Mesothelial cell of epicardium (in vitro differentiated cells): Measurements from ENCODE around the gene PPP3CA. TPM values are rescaled to one million over a fixed set of nuclear protein-coding genes. Genes with fewer than 3 reads are reported as not detected.

Source experiments
- DNase-seq, 2 experiments: peaks; one replicate each; pipeline ENCODE4 v3.0.0; 2021; ENCODE audit warnings: low spot score in 2 of 2; ENCODE audit not compliant: unreplicated experiment in 2 of 2
- H3K27ac Mint-ChIP-seq: 2 replicates; pipeline ENCODE4 v1.8.0; 2021; ENCODE audit warnings: mixed read lengths
- H3K27me3 Mint-ChIP-seq: 2 replicates; pipeline ENCODE4 v1.8.0; 2021; ENCODE audit warnings: low read depth, mixed read lengths
- H3K36me3 Mint-ChIP-seq: 2 replicates; pipeline ENCODE4 v1.8.0; 2021; ENCODE audit warnings: mixed read lengths
- H3K4me1 Mint-ChIP-seq: 2 replicates; pipeline ENCODE4 v1.8.0; 2021; ENCODE audit warnings: mixed read lengths
- H3K4me3 Mint-ChIP-seq: 2 replicates; pipeline ENCODE4 v1.8.0; 2021; ENCODE audit warnings: mild to moderate bottlenecking, moderate library complexity, mixed read lengths
- H3K9me3 Mint-ChIP-seq: 2 replicates; pipeline ENCODE4 v1.8.0; 2021; ENCODE audit warnings: mixed read lengths
- total RNA-seq: library from RNA; stranded (reverse); gene quantifications from 3 replicates; pipeline ENCODE4 v1.2.1, GENCODE V29; 2021
- TF ChIP-seq, protein P1 (sequence below): fragments of 200-600 bp; sonication (generic); IDR thresholded peaks from one replicate; pipeline ENCODE4 v1.5.0; 2021; ENCODE audit warnings: antibody characterized with exemption; ENCODE audit not compliant: unreplicated experiment

The PPP3CA gene
- total RNA-seq, 1 donor from 2014 or later = 23.5 TPM

GRCh38 chr4:101031971-101032370, 315.4 kb downstream of the PPP3CA start:
- peaks cover 20% of the 10 kb centered on the region for H3K4me1 Mint-ChIP-seq
- H3K27me3 Mint-ChIP-seq = no peaks in the 10 kb centered on the region
- TF ChIP-seq, protein P1, sequence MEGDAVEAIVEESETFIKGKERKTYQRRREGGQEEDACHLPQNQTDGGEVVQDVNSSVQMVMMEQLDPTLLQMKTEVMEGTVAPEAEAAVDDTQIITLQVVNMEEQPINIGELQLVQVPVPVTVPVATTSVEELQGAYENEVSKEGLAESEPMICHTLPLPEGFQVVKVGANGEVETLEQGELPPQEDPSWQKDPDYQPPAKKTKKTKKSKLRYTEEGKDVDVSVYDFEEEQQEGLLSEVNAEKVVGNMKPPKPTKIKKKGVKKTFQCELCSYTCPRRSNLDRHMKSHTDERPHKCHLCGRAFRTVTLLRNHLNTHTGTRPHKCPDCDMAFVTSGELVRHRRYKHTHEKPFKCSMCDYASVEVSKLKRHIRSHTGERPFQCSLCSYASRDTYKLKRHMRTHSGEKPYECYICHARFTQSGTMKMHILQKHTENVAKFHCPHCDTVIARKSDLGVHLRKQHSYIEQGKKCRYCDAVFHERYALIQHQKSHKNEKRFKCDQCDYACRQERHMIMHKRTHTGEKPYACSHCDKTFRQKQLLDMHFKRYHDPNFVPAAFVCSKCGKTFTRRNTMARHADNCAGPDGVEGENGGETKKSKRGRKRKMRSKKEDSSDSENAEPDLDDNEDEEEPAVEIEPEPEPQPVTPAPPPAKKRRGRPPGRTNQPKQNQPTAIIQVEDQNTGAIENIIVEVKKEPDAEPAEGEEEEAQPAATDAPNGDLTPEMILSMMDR = no peak
- DNase-seq = no peak
- H3K27ac Mint-ChIP-seq = no peak overlapping the region
- peaks cover 4% of the 10 kb centered on the region for H3K36me3 Mint-ChIP-seq
- H3K9me3 Mint-ChIP-seq = no peaks in the 10 kb centered on the region
- no peak overlapping the region for H3K4me3 Mint-ChIP-seq

DNA sequence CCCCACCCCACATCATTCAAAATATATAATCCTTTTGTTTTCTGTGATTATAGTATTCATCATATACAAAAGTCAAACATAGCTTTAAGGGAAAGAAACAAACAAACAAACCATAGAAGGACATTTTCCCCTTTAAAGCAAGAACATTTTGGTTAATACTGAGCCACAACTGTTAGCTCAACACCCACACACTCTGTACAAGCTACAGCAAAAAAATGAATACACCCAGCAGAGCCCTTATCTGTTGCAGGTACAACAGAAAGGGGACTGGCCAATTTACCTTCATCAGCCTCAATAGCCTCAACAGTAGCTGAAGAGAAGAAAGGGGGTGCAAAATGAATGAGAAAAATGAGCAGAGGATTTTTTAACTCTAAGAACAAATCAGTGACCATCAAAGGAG, 318.4 kb downstream of the PPP3CA start:
- no peak overlapping the region for H3K4me3 Mint-ChIP-seq
- H3K9me3 Mint-ChIP-seq = no peaks in the 10 kb centered on the region
- H3K36me3 Mint-ChIP-seq = peaks cover 3% of the 10 kb centered on the region
- H3K27ac Mint-ChIP-seq = no peak overlapping the region
- H3K27me3 Mint-ChIP-seq = no peaks in the 10 kb centered on the region
- DNase-seq = no peak
- TF ChIP-seq, protein P1 = no peak
- H3K4me1 Mint-ChIP-seq = peaks cover 11% of the 10 kb centered on the region

- Mint-ChIP-seq H3K36me3 (peaks cover 3% of the 10 kb centered on the region), H3K27ac (no peak overlapping the region), H3K27me3 (no peaks in the 10 kb centered on the region), H3K4me1 (peaks cover 9% of the 10 kb centered on the region), H3K4me3 (no peak overlapping the region), H3K9me3 (no peaks in the 10 kb centered on the region)
- TF ChIP-seq, protein P1 = no peak
- no peak for DNase-seq
Measured at GRCh38 chr4:101027721-101028120, 319.6 kb downstream of the PPP3CA start.

DNA sequence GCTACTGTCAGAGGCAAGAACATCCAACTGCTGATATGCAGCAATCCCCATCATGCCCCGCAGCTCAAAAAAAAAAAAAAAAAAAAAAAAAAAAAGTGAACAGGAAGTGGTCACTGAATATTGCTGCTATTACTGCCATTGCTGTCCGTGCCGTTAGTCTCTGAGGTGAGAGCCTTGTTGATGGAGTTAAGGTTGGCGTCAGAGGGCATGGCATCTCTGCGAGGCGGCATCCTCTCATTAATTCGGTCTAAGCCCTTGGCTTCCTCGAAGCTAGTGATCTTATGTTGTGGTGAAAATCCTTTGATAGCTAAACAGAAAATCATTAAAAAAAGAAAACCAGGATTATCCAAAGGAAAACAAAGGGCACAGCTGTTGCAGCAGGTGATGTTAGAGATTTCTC, 321.6 kb downstream of the PPP3CA start:
- H3K9me3 Mint-ChIP-seq = no peaks in the 10 kb centered on the region
- H3K4me3 Mint-ChIP-seq = no peak overlapping the region
- TF ChIP-seq, protein P1 = no peak
- H3K4me1 Mint-ChIP-seq = peaks cover 4% of the 10 kb centered on the region
- no peak overlapping the region for H3K27ac Mint-ChIP-seq
- no peak for DNase-seq
- H3K36me3 Mint-ChIP-seq = peaks cover 3% of the 10 kb centered on the region
- H3K27me3 Mint-ChIP-seq = no peaks in the 10 kb centered on the region

GRCh38 chr4:101022151-101023024, 324.9 kb downstream of the PPP3CA start:
- Mint-ChIP-seq H3K27ac (no peak overlapping the region), H3K9me3 (no peaks in the 10 kb centered on the region), H3K36me3 (peaks cover 3% of the 10 kb centered on the region), H3K4me3 (no peak overlapping the region), H3K27me3 (no peaks in the 10 kb centered on the region), H3K4me1 (no peaks in the 10 kb centered on the region)
- TF ChIP-seq, protein P1 = no peak
- no peak for DNase-seq
